GM12878 (cell line): ENCODE data around the gene PLPP7. TPM values are rescaled to one million over a fixed set of nuclear protein-coding genes. Genes with fewer than 3 reads are reported as not detected.

ENCODE experiments used
- BCL11A ChIP-seq: IDR thresholded peaks from 2 replicates; pipeline ENCODE4 v1.6.1; 2011; ENCODE audit warnings: low read depth, low read length
- CBFB ChIP-seq: IDR thresholded peaks from 2 replicates; pipeline ENCODE4 v1.6.1; 2016; ENCODE audit warnings: antibody characterized with exemption, low read depth
- EP300 ChIP-seq, 2 experiments: fragments of 150-350 bp in 1 of 2; IDR thresholded peaks; 2 replicates each; pipeline ENCODE4 v1.6.1; 2011 to 2012; ENCODE audit warnings: low read depth in 2 of 2, low read length in 2 of 2, borderline replicate concordance in 1 of 2, improper control_type of control experiment in 1 of 2, inconsistent platforms in 1 of 2; ENCODE audit not compliant: control insufficient read depth in 1 of 2
- GATAD2B ChIP-seq: fragments of 450-650 bp; conservative IDR thresholded peaks from 2 replicates; pipeline ENCODE4 v1.6.1; 2017; ENCODE audit warnings: low read depth, mild to moderate bottlenecking, moderate library complexity
- HDGF ChIP-seq: fragments of 450-650 bp; IDR thresholded peaks from 2 replicates; pipeline ENCODE4 v1.6.1; 2016; ENCODE audit warnings: antibody characterized with exemption
- MXI1 ChIP-seq: fragments of 150-350 bp; IDR thresholded peaks from 2 replicates; pipeline ENCODE4 v1.6.1; 2011; ENCODE audit warnings: low read depth, mild to moderate bottlenecking, inconsistent platforms, low read length, improper control_type of control experiment
- RBBP5 ChIP-seq: fragments of 200-600 bp; sonication (generic); conservative IDR thresholded peaks from 2 replicates; pipeline ENCODE4 v1.6.1; 2016
- SMARCA5 ChIP-seq: fragments of 450-650 bp; IDR thresholded peaks from 2 replicates; pipeline ENCODE4 v1.6.1; 2017; ENCODE audit warnings: mild to moderate bottlenecking
- SPI1 ChIP-seq: IDR thresholded peaks from 2 replicates; pipeline ENCODE4 v1.6.1; 2011; ENCODE audit warnings: low read depth, mild to moderate bottlenecking, low read length, moderate library complexity, borderline replicate concordance; ENCODE audit not compliant: insufficient read depth
- ZBTB40 ChIP-seq: fragments of 450-650 bp; IDR thresholded peaks from 2 replicates; pipeline ENCODE4 v1.6.1; 2016; ENCODE audit warnings: mild to moderate bottlenecking, moderate library complexity, borderline replicate concordance
- ZNF384 ChIP-seq: IDR thresholded peaks from 2 replicates; pipeline ENCODE4 v1.6.1; 2012; ENCODE audit warnings: low read depth, mild to moderate bottlenecking, low read length, improper control_type of control experiment, borderline replicate concordance
- ZNF622 ChIP-seq: fragments of 450-650 bp; IDR thresholded peaks from 2 replicates; pipeline ENCODE4 v1.6.1; 2017; ENCODE audit warnings: mild to moderate bottlenecking, inconsistent platforms
- ZZZ3 ChIP-seq: IDR thresholded peaks from 2 replicates; pipeline ENCODE4 v1.6.1; 2011; ENCODE audit warnings: low read depth; ENCODE audit not compliant: control insufficient read depth, insufficient read length
- polyA plus RNA-seq, 11 experiments: library from polyadenylated mRNA; depleted of rRNA in 4 of 11; unstranded in 6 of 11; stranded (reverse) in 5 of 11; fragments of >200 nt; fragmentation: Nextera tagmentation in 4 of 11; fragmentation: Illumina TruSeq in 1 of 11; extraction: Ambion mirVana in 4 of 11; extraction: Trizol in 1 of 11; gene quantifications; 1 replicate in 1 of 11; 2 replicates in 10 of 11; pipeline versions ENCODE4 v1.2.1 to v1.2.3, GENCODE V29; 2011 to 2016; ENCODE audit warnings: inconsistent platforms in 2 of 11, missing spikeins in 2 of 11, low read depth in 1 of 11
- total RNA-seq, 4 experiments: library from RNA; depleted of rRNA in 3 of 4; stranded (reverse); fragments of >200 nt in 3 of 4; fragmentation: Illumina TruSeq in 1 of 4; extraction: Trizol in 1 of 4; gene quantifications; 2 replicates each; pipeline versions ENCODE4 v1.2.1 to v1.2.3, GENCODE V29; 2013 to 2021
- TF ChIP-seq, protein P1 (sequence below): fragments of 450-650 bp; IDR thresholded peaks from 2 replicates; pipeline ENCODE4 v1.6.1; 2018; ENCODE audit warnings: mild to moderate bottlenecking, low read depth, moderate library complexity; ENCODE audit not compliant: partially characterized antibody
- TF ChIP-seq, protein P2 (sequence below): IDR thresholded peaks from 2 replicates; pipeline ENCODE4 v1.6.1; 2011; ENCODE audit warnings: low read depth, mild to moderate bottlenecking, low read length, moderate library complexity, borderline replicate concordance; ENCODE audit errors: extremely low read depth
- TF ChIP-seq, protein P3 (sequence below): fragments of 150-350 bp; IDR thresholded peaks from 2 replicates; pipeline ENCODE4 v1.6.1; 2016; ENCODE audit warnings: low read depth, low read length
- TF ChIP-seq, protein P4 (sequence below): IDR thresholded peaks from 2 replicates; pipeline ENCODE4 v1.6.1; 2012; ENCODE audit warnings: low read depth, low read length, improper control_type of control experiment

The PLPP7 gene
- total and polyA plus RNA-seq, 10 of the 15 experiments (the other 5 are each of a cell fraction or from before 2014, with no cell fraction given): 0.05 to 1.0 (median 0.40) TPM; not detected in 3

DNA sequence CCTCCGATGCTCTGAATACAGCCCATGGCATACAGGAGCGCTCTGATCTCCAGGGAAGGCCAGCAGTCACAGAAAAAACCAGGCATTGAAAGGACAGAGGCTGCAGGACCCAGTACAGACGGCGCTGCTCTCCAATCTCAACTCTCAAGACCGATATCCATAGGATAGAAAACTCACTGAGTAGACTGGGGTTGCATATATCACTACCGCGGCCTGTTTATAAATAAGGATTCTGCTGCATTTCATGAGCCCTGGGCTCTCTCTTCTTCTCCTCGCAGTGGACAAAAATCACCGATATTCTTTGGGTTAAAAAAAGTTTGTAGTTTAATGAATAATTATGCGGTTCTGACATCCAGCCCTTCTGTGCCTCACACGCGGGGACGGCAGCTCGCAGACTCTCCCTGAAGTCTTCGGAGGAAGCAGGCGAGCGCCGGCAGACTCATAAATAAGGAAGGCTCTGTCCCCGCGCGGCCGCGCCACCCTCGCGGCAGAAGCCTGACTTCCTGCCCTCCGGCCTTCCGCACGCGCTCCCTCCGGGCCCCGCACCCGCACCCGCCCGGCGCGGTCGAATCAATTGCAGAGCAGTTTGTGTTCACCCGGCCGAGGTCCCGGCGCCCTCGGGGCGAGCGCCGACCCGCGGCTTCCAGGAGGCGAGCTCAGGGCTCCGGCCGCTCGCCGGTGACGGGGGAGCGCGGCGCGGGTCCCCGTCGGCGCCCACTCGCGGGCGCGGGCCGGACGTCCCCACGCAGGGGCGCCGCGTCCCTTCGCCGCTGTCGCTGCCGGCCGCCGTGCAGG lies 13.2 kb upstream of the PLPP7 start, which contains the start of gene FAM78A (continued):
- TF ChIP-seq RBBP5 (no peak), SPI1 (peak; percentile 34; the same call in 1 of the 2 replicates), ZBTB40 (no peak; the same call in 1 of the 2 replicates), MXI1 (0 out of 2 replicates have a peak, but pooled peaks have one; percentile 33), ZNF622 (no peak), SMARCA5 (0 out of 2 replicates have a peak, but pooled peaks have one; percentile 82), GATAD2B (peak; percentile 79), EP300 (IDR thresholded peaks at IDR 0.05; ENCODE audit: borderline replicate concordance in 1 of 2, control insufficient read depth in 1 of 2, low read depth in 2 of 2, low read length in 2 of 2) (no peak), HDGF (no peak), ZNF384 (no peak), BCL11A (no peak), CBFB (no peak; the same call in 1 of the 2 replicates), ZZZ3 (no peak)
- TF ChIP-seq, protein P1, sequence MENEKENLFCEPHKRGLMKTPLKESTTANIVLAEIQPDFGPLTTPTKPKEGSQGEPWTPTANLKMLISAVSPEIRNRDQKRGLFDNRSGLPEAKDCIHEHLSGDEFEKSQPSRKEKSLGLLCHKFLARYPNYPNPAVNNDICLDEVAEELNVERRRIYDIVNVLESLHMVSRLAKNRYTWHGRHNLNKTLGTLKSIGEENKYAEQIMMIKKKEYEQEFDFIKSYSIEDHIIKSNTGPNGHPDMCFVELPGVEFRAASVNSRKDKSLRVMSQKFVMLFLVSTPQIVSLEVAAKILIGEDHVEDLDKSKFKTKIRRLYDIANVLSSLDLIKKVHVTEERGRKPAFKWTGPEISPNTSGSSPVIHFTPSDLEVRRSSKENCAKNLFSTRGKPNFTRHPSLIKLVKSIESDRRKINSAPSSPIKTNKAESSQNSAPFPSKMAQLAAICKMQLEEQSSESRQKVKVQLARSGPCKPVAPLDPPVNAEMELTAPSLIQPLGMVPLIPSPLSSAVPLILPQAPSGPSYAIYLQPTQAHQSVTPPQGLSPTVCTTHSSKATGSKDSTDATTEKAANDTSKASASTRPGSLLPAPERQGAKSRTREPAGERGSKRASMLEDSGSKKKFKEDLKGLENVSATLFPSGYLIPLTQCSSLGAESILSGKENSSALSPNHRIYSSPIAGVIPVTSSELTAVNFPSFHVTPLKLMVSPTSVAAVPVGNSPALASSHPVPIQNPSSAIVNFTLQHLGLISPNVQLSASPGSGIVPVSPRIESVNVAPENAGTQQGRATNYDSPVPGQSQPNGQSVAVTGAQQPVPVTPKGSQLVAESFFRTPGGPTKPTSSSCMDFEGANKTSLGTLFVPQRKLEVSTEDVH: no peak
- TF ChIP-seq, protein P2, sequence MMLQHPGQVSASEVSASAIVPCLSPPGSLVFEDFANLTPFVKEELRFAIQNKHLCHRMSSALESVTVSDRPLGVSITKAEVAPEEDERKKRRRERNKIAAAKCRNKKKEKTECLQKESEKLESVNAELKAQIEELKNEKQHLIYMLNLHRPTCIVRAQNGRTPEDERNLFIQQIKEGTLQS: no peak
- TF ChIP-seq, protein P3, sequence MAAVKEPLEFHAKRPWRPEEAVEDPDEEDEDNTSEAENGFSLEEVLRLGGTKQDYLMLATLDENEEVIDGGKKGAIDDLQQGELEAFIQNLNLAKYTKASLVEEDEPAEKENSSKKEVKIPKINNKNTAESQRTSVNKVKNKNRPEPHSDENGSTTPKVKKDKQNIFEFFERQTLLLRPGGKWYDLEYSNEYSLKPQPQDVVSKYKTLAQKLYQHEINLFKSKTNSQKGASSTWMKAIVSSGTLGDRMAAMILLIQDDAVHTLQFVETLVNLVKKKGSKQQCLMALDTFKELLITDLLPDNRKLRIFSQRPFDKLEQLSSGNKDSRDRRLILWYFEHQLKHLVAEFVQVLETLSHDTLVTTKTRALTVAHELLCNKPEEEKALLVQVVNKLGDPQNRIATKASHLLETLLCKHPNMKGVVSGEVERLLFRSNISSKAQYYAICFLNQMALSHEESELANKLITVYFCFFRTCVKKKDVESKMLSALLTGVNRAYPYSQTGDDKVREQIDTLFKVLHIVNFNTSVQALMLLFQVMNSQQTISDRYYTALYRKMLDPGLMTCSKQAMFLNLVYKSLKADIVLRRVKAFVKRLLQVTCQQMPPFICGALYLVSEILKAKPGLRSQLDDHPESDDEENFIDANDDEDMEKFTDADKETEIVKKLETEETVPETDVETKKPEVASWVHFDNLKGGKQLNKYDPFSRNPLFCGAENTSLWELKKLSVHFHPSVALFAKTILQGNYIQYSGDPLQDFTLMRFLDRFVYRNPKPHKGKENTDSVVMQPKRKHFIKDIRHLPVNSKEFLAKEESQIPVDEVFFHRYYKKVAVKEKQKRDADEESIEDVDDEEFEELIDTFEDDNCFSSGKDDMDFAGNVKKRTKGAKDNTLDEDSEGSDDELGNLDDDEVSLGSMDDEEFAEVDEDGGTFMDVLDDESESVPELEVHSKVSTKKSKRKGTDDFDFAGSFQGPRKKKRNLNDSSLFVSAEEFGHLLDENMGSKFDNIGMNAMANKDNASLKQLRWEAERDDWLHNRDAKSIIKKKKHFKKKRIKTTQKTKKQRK: no peak
- TF ChIP-seq, protein P4, sequence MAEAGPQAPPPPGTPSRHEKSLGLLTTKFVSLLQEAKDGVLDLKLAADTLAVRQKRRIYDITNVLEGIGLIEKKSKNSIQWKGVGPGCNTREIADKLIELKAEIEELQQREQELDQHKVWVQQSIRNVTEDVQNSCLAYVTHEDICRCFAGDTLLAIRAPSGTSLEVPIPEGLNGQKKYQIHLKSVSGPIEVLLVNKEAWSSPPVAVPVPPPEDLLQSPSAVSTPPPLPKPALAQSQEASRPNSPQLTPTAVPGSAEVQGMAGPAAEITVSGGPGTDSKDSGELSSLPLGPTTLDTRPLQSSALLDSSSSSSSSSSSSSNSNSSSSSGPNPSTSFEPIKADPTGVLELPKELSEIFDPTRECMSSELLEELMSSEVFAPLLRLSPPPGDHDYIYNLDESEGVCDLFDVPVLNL: no peak
